Activated naive CD8-positive, alpha-beta T cell (primary cell): ENCODE measurements around the gene THSD4.
"Not testable (repeated sequence)": the region's sequence is repeated elsewhere in the genome, so short reads cannot be mapped to it uniquely, and the experiment has no call there.

ENCODE experiments used
- H3K27ac Mint-ChIP-seq: one replicate; pipeline ENCODE4 v1.8.0; 2021; ENCODE audit warnings: mixed read lengths
- H3K27me3 Mint-ChIP-seq: one replicate; pipeline ENCODE4 v1.8.0; 2021; ENCODE audit warnings: mixed read lengths
- H3K36me3 Mint-ChIP-seq: one replicate; pipeline ENCODE4 v1.8.0; 2021; ENCODE audit warnings: mixed read lengths
- H3K4me1 Mint-ChIP-seq: one replicate; pipeline ENCODE4 v1.8.0; 2021; ENCODE audit warnings: low read depth, mixed read lengths
- H3K4me3 Mint-ChIP-seq: one replicate; pipeline ENCODE4 v1.8.0; 2021; ENCODE audit warnings: mild to moderate bottlenecking, mixed read lengths
- H3K9me3 Mint-ChIP-seq: one replicate; pipeline ENCODE4 v1.8.0; 2021; ENCODE audit warnings: low read depth, mixed read lengths

The THSD4 gene

DNA sequence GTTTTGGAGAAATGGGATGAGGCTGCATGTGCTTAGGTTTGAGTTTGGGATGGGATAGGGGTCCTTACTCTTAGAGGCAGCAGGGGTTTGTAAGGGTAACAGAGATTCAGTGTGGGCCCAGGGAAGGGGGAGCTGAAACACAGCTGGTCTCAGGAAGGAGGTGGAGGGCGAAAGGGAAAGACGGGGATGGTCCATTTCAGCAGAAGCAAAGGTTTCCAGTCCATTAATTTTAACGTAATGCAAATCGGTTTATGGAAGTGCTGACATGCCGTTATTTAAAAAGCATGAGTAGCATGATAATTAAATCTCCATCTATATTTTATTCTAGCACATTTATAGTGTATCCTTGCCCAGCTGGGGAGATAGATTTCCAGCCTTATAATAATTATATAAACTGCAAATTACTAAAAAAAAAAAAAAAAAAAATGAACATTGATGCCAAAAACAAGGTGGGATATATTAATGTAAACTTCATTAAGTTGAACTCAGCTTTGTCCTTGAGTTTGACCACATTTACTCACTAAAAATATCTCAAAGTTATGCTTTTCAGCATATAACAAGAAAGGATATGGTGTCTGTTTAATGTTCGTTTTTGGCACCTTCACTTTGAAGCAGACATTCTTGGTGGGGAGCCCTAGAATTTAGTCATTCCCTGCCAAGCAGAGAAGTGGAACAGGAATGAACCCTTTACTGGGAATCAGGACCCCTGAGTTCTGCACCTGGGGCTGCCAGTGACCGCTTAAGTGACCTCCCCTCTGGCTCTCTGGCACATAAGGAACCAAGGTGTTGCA, 234.7 kb downstream of the THSD4 start:
- H3K4me1 Mint-ChIP-seq, result no peaks in the 10 kb centered on the region
- peaks cover 6% of the 10 kb centered on the region for H3K27me3 Mint-ChIP-seq
- H3K9me3 Mint-ChIP-seq, result no peaks in the 10 kb centered on the region
- no peaks in the 10 kb centered on the region for H3K36me3 Mint-ChIP-seq
- H3K4me3 Mint-ChIP-seq, result no peak overlapping the region
- no peak overlapping the region for H3K27ac Mint-ChIP-seq

DNA sequence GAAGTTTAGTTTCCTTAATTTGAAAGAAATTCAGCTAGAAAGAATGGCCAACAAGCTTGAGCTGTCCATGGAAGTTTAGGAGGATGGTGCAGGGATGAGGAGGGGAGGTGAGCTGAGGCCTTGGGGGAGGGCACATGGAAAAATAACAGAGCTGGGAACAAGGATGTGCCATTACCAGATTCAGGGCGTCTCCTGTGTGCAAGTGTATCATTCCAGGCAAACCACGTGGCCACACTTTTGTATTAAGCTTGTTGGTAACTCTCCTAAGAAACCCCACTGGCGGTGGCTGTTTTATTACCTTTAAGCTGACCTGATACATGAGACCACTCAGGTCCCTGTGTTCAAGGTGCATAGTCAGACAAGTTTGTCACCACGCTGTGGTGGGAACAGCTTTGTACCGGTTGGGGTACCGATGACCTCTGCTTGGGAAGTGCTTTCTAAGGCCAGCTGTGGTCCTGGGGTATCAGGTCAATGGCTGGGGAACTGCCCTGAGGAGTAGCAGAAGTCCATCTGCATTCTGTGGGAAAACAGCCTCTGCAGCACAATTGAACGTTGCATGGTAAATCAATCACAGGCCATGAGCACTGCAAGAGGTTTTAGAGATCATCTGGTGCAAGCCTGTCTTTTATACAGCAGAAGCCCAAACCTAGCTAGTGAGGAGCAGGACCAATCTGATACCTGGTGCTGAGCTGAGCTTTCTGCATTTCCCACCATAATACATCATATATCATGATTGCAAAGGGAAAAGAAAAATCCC, 235.5 kb downstream of the THSD4 start:
- H3K36me3 Mint-ChIP-seq, result no peaks in the 10 kb centered on the region
- H3K4me3 Mint-ChIP-seq, result no peak overlapping the region
- peaks cover 6% of the 10 kb centered on the region for H3K27me3 Mint-ChIP-seq
- H3K4me1 Mint-ChIP-seq, result no peaks in the 10 kb centered on the region
- H3K9me3 Mint-ChIP-seq, result no peaks in the 10 kb centered on the region
- H3K27ac Mint-ChIP-seq, result no peak overlapping the region

DNA sequence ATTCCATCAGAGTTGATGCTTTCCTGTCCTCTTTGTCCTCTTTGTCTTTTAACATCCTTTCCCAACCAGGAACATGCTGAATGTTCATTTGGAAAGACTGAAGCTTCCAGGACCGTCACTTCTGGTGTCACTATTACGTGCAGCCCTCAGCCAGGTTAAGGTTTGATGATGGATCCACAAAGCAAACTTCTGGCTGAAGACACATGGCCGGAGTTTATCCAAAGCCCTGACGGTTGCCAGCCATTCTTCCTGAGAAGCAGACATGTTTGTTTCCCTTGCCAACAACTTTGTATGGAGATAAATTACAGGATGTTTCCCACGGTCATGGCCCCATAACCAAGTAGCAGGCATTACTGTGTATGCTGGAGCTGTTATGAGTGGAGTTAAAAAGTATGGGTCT, 236.9 kb downstream of the THSD4 start:
- H3K4me3 Mint-ChIP-seq, result no peak overlapping the region
- H3K36me3 Mint-ChIP-seq, result no peaks in the 10 kb centered on the region
- H3K27ac Mint-ChIP-seq, result no peak overlapping the region
- no peaks in the 10 kb centered on the region for H3K9me3 Mint-ChIP-seq
- H3K4me1 Mint-ChIP-seq, result no peaks in the 10 kb centered on the region
- peaks cover 6% of the 10 kb centered on the region for H3K27me3 Mint-ChIP-seq

DNA sequence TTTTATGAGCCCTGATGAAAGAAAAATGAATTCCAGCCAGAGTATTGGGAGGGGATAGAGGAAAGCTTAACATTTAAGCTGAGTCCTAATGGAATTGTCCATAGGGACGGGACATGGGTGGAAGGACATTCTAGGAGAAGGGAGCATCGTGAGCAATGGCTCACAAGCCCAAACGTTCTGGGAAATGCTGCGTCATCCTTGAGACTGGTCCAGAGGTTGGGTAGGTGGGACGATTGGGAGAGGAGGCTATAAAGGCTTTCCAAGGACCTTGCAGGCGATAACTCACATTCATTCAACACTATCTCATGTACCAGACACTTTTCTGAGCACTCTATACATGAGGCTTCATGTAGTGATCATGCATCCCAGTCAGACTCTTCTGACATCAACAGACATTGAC, 237.5 kb downstream of the THSD4 start:
- Mint-ChIP-seq H3K27ac (no peak overlapping the region), H3K9me3 (no peaks in the 10 kb centered on the region), H3K36me3 (no peaks in the 10 kb centered on the region), H3K27me3 (peaks cover 6% of the 10 kb centered on the region), H3K4me3 (no peak overlapping the region), H3K4me1 (no peaks in the 10 kb centered on the region)

DNA sequence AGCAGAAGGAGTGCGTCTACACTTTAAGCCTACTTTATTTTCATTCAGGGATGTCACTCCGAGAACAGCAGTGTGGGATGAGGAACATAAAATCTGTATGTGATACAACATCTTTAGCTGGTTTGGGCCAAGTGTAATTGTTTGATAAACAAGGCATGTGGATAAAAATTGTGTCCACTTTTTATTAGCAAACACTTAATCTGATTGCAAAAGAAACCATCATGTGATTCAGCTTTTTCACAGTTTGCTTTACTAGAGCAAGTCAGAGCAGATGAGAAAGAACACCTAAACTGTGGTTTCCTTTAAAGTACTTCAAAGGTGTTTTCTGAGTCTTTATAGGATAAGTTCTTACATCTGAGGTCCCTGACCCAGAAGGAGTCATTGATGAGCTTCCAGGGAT, 237.9 kb downstream of the THSD4 start:
- Mint-ChIP-seq H3K9me3 (no peaks in the 10 kb centered on the region), H3K27ac (no peak overlapping the region), H3K27me3 (peaks cover 6% of the 10 kb centered on the region), H3K36me3 (no peaks in the 10 kb centered on the region), H3K4me3 (no peak overlapping the region), H3K4me1 (no peaks in the 10 kb centered on the region)

DNA sequence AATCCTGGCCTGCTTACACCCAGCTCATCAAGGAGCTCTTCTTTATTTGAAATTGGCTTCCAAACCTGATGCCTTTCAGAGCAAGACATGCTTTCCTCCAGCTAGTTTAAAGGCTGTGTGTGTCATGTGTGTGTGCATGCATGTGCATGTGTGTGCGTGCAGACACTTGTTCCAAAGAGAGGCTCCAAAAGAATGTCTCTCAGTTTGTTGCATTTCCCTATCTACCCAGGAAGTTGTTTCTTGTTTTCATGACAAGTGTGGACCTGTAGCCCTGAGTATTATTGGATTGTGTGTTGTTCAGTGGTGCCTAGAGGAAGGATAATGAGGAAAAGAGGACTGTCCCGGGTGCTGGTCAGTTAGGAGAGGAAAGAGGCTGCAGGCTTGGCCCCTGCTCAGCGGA, 240.0 kb downstream of the THSD4 start:
- H3K9me3 Mint-ChIP-seq, result no peaks in the 10 kb centered on the region
- H3K27ac Mint-ChIP-seq, result no peak overlapping the region
- H3K4me1 Mint-ChIP-seq, result no peaks in the 10 kb centered on the region
- H3K27me3 Mint-ChIP-seq, result peaks cover 5% of the 10 kb centered on the region
- no peaks in the 10 kb centered on the region for H3K36me3 Mint-ChIP-seq
- H3K4me3 Mint-ChIP-seq, result no peak overlapping the region

DNA sequence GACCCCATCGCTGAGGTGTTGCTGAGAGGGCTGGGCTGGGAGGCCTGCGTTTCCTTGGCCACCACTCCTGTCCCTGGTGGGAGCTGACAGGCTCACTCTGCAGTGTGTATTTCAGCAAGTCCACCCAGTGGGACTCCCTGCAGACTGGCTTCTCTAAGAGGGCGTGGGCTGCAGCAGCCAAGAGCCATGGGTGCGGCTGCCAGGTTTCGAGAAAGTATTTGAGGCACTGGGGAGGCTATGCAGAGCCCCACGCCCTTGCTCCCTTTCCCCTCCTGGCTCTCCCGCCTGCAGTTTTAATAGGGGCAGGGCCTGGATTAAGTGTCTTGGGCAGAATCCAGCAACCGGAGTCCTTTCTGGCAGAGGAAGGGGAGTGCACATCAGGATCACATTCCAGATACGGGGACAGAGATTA, 242.1 kb downstream of the THSD4 start:
- Mint-ChIP-seq H3K27ac (no peak overlapping the region), H3K36me3 (no peaks in the 10 kb centered on the region), H3K4me3 (no peak overlapping the region), H3K27me3 (peaks cover 5% of the 10 kb centered on the region), H3K9me3 (no peaks in the 10 kb centered on the region), H3K4me1 (no peaks in the 10 kb centered on the region)

DNA sequence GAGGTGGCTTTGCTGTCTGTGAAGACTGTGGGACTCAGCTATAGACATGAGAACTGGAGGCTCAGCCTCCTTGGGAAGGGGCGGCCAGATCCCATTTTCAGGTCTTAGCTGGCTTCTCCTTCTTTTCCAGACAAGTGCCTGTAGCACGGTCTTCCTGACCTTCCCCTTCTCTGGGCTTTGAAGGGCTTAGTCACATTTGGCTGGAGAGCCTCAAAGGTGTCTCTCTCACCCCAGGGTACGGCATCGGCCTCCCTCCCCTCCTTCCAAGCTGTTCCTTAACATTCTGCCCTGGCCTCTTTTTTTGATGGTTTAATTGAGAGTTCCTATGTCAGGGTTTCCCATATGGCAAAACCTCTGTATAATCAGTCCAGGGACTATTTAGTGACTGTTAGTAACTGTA, 242.7 kb downstream of the THSD4 start:
- H3K9me3 Mint-ChIP-seq, result no peaks in the 10 kb centered on the region
- no peaks in the 10 kb centered on the region for H3K4me1 Mint-ChIP-seq
- H3K36me3 Mint-ChIP-seq, result no peaks in the 10 kb centered on the region
- no peak overlapping the region for H3K27ac Mint-ChIP-seq
- H3K27me3 Mint-ChIP-seq, result peaks cover 2% of the 10 kb centered on the region
- H3K4me3 Mint-ChIP-seq, result no peak overlapping the region

DNA sequence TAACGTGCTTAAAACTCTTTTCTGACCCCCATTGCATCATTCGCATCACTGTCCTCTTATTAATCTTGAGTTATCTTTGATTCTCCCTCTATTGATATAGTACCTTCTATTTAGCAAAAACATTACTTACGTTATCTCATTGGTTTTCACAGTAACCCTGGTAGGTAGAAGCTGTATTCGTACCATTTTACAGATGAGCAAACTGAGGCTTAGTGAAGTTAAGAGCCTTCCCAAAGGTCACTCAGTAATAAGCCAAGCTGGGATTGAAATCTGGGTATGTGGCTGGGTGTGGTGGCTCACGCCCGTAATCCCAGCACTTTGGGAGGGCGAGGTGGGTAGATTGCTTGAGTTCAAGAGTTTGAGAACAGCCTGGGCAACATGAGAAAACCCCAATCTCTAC, 244.0 kb downstream of the THSD4 start:
- H3K27me3 Mint-ChIP-seq, result peaks cover 2% of the 10 kb centered on the region
- no peaks in the 10 kb centered on the region for H3K9me3 Mint-ChIP-seq
- H3K4me3 Mint-ChIP-seq, result no peak overlapping the region
- no peaks in the 10 kb centered on the region for H3K36me3 Mint-ChIP-seq
- H3K27ac Mint-ChIP-seq, result no peak overlapping the region
- H3K4me1 Mint-ChIP-seq, result no peaks in the 10 kb centered on the region

DNA sequence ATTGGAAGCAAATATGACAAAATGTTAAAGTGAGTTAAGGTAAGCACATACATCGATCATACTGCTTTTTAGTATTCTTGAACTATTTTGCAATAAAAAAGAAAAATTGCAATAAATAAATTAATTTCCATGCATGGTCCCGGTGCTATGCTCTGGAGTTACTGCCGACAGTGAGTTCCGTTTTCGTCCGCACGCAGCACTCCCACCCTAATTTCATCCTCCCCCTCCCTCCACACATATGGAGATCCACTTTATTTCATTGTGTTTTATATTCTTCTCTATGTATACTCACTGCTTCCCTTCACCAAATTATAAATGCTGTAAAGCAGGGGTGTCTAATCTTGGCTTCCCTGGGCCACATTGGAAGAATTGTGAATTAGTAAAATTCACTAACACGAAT, 247.3 kb downstream of the THSD4 start:
- no peaks in the 10 kb centered on the region for H3K4me1 Mint-ChIP-seq
- H3K9me3 Mint-ChIP-seq, result no peaks in the 10 kb centered on the region
- no peak overlapping the region for H3K27ac Mint-ChIP-seq
- H3K4me3 Mint-ChIP-seq, result no peak overlapping the region
- H3K36me3 Mint-ChIP-seq, result no peaks in the 10 kb centered on the region
- H3K27me3 Mint-ChIP-seq, result peaks cover 2% of the 10 kb centered on the region

DNA sequence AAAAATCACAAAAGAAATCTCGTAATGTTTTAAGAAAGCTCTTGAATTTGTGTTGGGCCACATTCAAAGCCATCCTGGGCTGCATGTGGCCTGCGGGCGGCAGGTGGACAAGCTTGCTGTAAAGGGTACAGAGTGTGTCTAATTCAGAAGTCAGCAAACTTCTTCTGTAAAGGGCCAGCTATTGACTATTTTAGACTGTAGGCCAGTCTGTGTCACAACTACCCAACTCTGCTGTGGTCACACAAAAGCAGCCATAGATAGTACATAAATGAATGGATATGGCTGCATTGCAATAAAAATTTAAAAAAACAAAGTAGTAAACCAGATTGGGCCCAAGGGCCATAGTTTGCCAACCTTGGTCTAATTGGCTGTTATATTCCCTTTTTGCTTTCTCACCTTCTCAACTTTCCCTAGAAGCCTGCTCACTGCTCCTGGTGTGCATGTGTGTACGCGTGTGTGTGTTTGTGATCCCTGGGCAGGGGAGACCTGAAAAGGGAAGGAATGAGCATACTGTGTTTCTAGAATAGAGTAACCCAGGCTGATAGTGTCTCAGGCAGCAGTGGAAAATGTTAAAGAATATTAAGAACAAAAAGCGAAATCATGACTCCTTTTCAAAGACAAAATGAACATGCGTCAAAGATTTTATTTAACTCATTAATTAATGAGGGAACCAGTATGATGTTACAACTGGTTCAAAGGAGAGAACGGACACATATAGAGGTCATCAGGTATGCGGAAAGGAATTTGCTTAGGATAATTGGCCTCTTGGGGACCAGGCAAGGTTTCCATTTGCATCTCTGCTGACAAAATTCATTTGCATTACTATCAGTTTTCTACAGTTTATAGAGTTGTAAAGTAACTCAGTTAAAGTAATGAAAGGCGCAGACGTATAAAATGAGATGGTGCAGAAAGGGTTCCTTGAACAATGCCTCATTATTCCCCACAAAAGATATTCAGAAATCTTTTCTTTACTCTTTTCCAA, 248.0 kb downstream of the THSD4 start:
- Mint-ChIP-seq H3K4me1 (no peaks in the 10 kb centered on the region), H3K9me3 (no peaks in the 10 kb centered on the region), H3K4me3 (no peak overlapping the region), H3K27me3 (peaks cover 2% of the 10 kb centered on the region), H3K36me3 (no peaks in the 10 kb centered on the region), H3K27ac (no peak overlapping the region)

DNA sequence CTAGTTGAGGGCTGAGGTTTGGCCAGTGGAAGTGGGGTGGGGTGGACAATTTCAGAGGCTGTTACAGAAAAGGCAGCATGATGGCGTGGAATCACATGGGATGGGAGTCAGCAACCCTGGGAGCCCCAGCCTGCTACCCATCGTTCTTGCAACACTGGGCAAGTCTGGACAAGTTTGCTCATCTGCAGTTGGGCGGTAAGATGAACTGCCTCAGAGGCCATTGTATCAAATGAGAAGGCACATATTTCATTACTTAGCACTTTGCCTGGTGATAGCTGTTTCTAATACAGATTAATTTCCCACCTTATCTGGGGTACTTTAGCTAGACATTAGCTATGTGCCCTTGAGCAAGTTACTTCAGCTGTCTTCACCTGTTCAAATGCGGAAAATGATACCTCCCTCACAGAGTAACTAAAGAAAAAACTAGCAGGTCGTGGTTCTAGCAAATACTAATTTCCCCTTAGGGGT, 248.9 kb downstream of the THSD4 start:
- no peaks in the 10 kb centered on the region for H3K36me3 Mint-ChIP-seq
- H3K9me3 Mint-ChIP-seq, result no peaks in the 10 kb centered on the region
- peaks cover 2% of the 10 kb centered on the region for H3K27me3 Mint-ChIP-seq
- no peaks in the 10 kb centered on the region for H3K4me1 Mint-ChIP-seq
- no peak overlapping the region for H3K4me3 Mint-ChIP-seq
- H3K27ac Mint-ChIP-seq, result no peak overlapping the region

DNA sequence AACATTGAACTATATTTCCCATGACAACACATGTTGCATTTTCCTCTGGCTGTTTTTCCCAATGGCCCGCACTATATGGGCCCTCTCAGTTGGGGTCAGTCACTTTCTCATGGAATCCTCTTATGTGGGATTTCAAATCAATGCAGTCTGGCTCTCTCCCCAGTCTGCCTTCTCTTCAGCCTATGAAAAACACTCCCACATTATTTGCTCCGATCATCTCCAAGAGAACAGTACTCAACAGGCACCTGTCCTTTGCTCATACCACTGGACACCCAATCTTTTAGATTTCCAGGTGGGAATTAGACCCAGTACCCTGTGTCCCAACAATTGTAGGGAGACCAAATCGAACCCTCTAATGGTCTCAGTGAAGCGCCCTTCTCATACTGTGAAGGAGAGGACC, 251.3 kb downstream of the THSD4 start:
- Mint-ChIP-seq H3K9me3 (no peaks in the 10 kb centered on the region), H3K27me3 (no peaks in the 10 kb centered on the region), H3K27ac (no peak overlapping the region), H3K4me1 (no peaks in the 10 kb centered on the region), H3K36me3 (peaks cover 2% of the 10 kb centered on the region), H3K4me3 (no peak overlapping the region)

DNA sequence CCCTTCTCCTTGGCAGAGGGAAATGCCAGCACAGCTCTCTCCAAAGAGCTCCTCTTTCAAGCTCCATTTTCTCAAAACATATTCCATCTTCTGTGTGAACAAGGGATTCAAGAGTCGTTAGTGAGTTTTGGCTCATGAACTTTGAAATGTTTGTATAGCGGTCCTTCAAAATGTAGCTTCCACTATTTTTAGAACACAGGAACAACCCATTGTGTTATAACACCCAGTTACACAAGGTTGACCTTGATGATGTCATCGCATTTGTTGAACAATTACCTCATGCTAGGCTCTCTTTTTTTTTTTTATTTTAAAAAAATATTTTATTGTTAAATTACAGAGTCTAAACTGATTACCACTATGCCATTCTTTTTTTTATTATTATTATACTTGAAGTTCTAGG, 251.7 kb downstream of the THSD4 start:
- no peaks in the 10 kb centered on the region for H3K9me3 Mint-ChIP-seq
- H3K4me3 Mint-ChIP-seq, result no peak overlapping the region
- H3K36me3 Mint-ChIP-seq, result peaks cover 2% of the 10 kb centered on the region
- H3K4me1 Mint-ChIP-seq, result peaks cover 3% of the 10 kb centered on the region
- no peak overlapping the region for H3K27ac Mint-ChIP-seq
- no peaks in the 10 kb centered on the region for H3K27me3 Mint-ChIP-seq

DNA sequence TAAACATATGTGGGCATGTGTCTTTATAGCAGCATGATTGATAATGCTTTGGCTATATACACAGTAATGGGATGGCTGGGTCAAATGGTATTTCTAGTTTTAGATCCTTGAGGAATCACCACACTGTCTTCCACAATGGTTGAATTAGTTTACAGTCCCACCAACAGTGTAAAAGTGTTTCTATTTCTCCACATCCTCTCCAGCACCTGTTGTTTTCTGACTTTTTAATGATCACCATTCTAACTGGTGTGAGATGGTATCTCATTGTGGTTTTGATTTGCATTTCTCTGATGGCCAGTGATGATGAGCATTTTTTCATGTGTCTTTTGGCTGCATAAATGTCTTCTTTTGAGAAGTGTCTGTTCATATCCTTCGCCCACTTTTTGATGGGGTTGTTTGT, 252.5 kb downstream of the THSD4 start:
- H3K27me3 Mint-ChIP-seq, H3K4me1 Mint-ChIP-seq, H3K36me3 Mint-ChIP-seq, H3K9me3 Mint-ChIP-seq, H3K4me3 Mint-ChIP-seq, H3K27ac Mint-ChIP-seq: not testable (repeated sequence)
